Subcutaneous preadipocyte (primary cell): ENCODE measurements around the gene GPR45. TPM values are rescaled to one million over a fixed set of nuclear protein-coding genes. Genes with fewer than 3 reads are reported as not detected.

Source experiments
- total RNA-seq: library from RNA; depleted of rRNA; stranded (reverse); fragments of >200 nt; gene quantifications from 2 replicates; pipeline ENCODE4 v1.2.3, GENCODE V29; 2012

The GPR45 gene
- total RNA-seq: not detected in 2 replicates

GRCh38 chr2:105241443-105241842 lies at the start of gene GPR45:
Gene GPR45, plus strand, starts transcription at chr2:105241743. Its CDS starts 116 bp downstream, at chr2:105241859.

Other genes starting within 250 kb of the GPR45 start
- gene MRPS9, start 203.7 kb upstream of the GPR45 start, total RNA-seq: 19.5 and 22.0 TPM in 2 replicates
- 14.0 and 20.1 TPM in 2 replicates for gene TGFBRAP1, start 88.0 kb downstream of the GPR45 start, total RNA-seq
- gene C2orf49, start 95.8 kb downstream of the GPR45 start, total RNA-seq: 9.2 and 10.2 TPM in 2 replicates
- gene FHL2, start 157.3 kb downstream of the GPR45 start, total RNA-seq: 58.4 and 58.8 TPM in 2 replicates